HepG2 (cell line): ENCODE measurements around the gene DENND1C. TPM values are rescaled to one million over a fixed set of nuclear protein-coding genes. Genes with fewer than 3 reads are reported as not detected.

Experiments
- ATF2 ChIP-seq: sonication (generic); formaldehyde crosslinking; IDR thresholded peaks from 2 replicates; pipeline ENCODE4 v1.4.0; 2020; ENCODE audit warnings: missing genetic modification reagents
- CREM ChIP-seq, 2 experiments: sonication (generic) in 1 of 2; formaldehyde crosslinking in 1 of 2; IDR thresholded peaks; 2 replicates each; pipeline versions ENCODE4 v1.4.0 to v1.6.1; 2016 to 2020; ENCODE audit warnings: antibody characterized with exemption in 1 of 2, mild to moderate bottlenecking in 1 of 2, missing genetic modification reagents in 1 of 2
- PAXIP1 ChIP-seq: sonication (generic); formaldehyde crosslinking; conservative IDR thresholded peaks from 2 replicates; pipeline ENCODE4 v1.4.0; 2020; ENCODE audit warnings: mild to moderate bottlenecking, missing genetic modification reagents, moderate library complexity
- YY1 ChIP-seq: IDR thresholded peaks from 2 replicates; pipeline ENCODE4 v1.6.1; 2011; ENCODE audit warnings: low read length, low read depth, moderate library complexity, mild to moderate bottlenecking; ENCODE audit not compliant: insufficient read depth, insufficient replicate concordance
- ZEB1 ChIP-seq: IDR thresholded peaks from 2 replicates; pipeline ENCODE4 v1.6.1; 2012; ENCODE audit warnings: mild to moderate bottlenecking, low read depth, inconsistent platforms; ENCODE audit not compliant: insufficient replicate concordance
- ZFX ChIP-seq: sonication (generic); formaldehyde crosslinking; IDR thresholded peaks from 2 replicates; pipeline ENCODE4 v1.4.0; 2020; ENCODE audit warnings: mild to moderate bottlenecking, low read depth, missing genetic modification reagents, moderate library complexity
- ZNF44 ChIP-seq: sonication (generic); formaldehyde crosslinking; IDR thresholded peaks from 2 replicates; pipeline ENCODE4 v1.5.1; 2020; ENCODE audit warnings: mild to moderate bottlenecking, missing genetic modification reagents
- ZNF841 ChIP-seq: sonication (generic); formaldehyde crosslinking; IDR thresholded peaks from 2 replicates; pipeline ENCODE4 v1.8.1; 2023; ENCODE audit warnings: missing genetic modification reagents, borderline replicate concordance
- polyA plus RNA-seq, 8 experiments: library from polyadenylated mRNA; depleted of rRNA in 3 of 8; stranded (reverse) in 7 of 8; unstranded in 1 of 8; fragments of >200 nt; fragmentation: Illumina TruSeq in 4 of 8; extraction: Trizol in 4 of 8; gene quantifications; 2 replicates each; pipeline versions ENCODE4 v1.2.1 to v1.2.3, GENCODE V29; 2011 to 2016; ENCODE audit warnings: low read depth in 4 of 8, missing spikeins in 1 of 8, mixed read lengths in 1 of 8; ENCODE audit not compliant: insufficient read depth in 1 of 8
- total RNA-seq, 5 experiments: library from RNA; depleted of rRNA; stranded (reverse); fragments of >200 nt; fragmentation: Illumina TruSeq; extraction: Trizol; gene quantifications; 2 replicates each; pipeline ENCODE4 v1.2.3, GENCODE V29; 2016; ENCODE audit warnings: low read depth in 1 of 5
- TF ChIP-seq, protein P1 (sequence below): sonication (generic); formaldehyde crosslinking; IDR thresholded peaks from 2 replicates; pipeline ENCODE4 v1.4.0; 2020; ENCODE audit warnings: missing genetic modification reagents
- TF ChIP-seq, protein P2 (sequence below): sonication (generic); formaldehyde crosslinking; IDR thresholded peaks from 2 replicates; pipeline ENCODE4 v1.5.0; 2020; ENCODE audit warnings: missing genetic modification reagents
- TF ChIP-seq, protein P3 (sequence below): sonication (generic); formaldehyde crosslinking; IDR thresholded peaks from 2 replicates; pipeline ENCODE4; 2020; ENCODE audit warnings: missing genetic modification reagents, mild to moderate bottlenecking, borderline replicate concordance
- TF ChIP-seq, protein P4 (sequence below): sonication (generic); formaldehyde crosslinking; IDR thresholded peaks from 2 replicates; pipeline ENCODE4 v1.9.0; 2022; ENCODE audit warnings: missing genetic modification reagents, mild to moderate bottlenecking, borderline replicate concordance

DENND1C gene
- total and polyA plus RNA-seq, 2 of the 13 experiments (the other 11 are each of a cell fraction or from before 2014, with no cell fraction given), result 0.04 to 0.73 TPM

DNA sequence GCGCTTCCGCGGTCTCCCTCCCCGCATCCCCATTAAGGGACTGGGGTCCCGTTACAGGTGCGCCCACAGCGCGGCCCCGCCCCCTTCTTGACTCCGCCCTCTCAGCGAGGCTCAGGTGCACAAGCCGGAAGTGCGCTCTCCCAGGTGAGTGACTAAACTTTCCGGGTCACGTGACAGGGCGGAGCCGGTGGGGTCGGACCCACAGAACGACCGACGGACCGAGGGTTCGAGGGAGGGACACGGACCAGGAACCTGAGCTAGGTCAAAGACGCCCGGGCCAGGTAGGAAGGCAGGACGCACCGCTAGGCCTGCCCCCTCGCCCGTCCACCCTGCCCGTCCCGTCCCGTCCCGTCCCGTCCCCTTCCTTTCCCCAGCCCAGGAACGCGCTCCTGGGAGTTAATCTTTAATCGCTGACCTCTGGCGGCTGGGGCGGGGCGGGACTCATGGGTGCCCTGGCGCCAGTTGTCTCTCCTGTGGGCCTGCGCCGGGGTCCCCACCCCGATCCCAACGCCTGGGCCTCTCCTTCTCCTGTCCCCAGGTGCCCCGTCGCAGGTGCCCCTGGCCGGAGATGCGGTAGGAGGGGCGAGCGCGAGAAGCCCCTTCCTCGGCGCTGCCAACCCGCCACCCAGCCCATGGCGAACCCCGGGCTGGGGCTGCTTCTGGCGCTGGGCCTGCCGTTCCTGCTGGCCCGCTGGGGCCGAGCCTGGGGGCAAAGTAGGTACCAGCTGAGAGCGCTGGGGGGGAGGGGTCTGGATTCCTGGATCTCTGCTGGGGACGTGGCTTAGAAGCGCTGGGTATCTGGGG, 17.3 kb downstream of the DENND1C start, which contains the start of gene CRB3 (continued):
- TF ChIP-seq, protein P1, sequence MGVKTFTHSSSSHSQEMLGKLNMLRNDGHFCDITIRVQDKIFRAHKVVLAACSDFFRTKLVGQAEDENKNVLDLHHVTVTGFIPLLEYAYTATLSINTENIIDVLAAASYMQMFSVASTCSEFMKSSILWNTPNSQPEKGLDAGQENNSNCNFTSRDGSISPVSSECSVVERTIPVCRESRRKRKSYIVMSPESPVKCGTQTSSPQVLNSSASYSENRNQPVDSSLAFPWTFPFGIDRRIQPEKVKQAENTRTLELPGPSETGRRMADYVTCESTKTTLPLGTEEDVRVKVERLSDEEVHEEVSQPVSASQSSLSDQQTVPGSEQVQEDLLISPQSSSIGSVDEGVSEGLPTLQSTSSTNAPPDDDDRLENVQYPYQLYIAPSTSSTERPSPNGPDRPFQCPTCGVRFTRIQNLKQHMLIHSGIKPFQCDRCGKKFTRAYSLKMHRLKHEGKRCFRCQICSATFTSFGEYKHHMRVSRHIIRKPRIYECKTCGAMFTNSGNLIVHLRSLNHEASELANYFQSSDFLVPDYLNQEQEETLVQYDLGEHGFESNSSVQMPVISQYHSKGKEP, result no peak
- TF ChIP-seq ZNF841 (CRISPR knock-in tag), result no peak
- peak; percentile 100 for TF ChIP-seq ZEB1
- TF ChIP-seq, protein P2, sequence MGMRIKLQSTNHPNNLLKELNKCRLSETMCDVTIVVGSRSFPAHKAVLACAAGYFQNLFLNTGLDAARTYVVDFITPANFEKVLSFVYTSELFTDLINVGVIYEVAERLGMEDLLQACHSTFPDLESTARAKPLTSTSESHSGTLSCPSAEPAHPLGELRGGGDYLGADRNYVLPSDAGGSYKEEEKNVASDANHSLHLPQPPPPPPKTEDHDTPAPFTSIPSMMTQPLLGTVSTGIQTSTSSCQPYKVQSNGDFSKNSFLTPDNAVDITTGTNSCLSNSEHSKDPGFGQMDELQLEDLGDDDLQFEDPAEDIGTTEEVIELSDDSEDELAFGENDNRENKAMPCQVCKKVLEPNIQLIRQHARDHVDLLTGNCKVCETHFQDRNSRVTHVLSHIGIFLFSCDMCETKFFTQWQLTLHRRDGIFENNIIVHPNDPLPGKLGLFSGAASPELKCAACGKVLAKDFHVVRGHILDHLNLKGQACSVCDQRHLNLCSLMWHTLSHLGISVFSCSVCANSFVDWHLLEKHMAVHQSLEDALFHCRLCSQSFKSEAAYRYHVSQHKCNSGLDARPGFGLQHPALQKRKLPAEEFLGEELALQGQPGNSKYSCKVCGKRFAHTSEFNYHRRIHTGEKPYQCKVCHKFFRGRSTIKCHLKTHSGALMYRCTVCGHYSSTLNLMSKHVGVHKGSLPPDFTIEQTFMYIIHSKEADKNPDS (CRISPR knock-in tag), result 0 out of 2 replicates have a peak, but pooled peaks have one; percentile 29
- TF ChIP-seq PAXIP1 (CRISPR knock-in tag), result peak; percentile 58
- TF ChIP-seq YY1, result peak; percentile 26
- TF ChIP-seq, protein P3, sequence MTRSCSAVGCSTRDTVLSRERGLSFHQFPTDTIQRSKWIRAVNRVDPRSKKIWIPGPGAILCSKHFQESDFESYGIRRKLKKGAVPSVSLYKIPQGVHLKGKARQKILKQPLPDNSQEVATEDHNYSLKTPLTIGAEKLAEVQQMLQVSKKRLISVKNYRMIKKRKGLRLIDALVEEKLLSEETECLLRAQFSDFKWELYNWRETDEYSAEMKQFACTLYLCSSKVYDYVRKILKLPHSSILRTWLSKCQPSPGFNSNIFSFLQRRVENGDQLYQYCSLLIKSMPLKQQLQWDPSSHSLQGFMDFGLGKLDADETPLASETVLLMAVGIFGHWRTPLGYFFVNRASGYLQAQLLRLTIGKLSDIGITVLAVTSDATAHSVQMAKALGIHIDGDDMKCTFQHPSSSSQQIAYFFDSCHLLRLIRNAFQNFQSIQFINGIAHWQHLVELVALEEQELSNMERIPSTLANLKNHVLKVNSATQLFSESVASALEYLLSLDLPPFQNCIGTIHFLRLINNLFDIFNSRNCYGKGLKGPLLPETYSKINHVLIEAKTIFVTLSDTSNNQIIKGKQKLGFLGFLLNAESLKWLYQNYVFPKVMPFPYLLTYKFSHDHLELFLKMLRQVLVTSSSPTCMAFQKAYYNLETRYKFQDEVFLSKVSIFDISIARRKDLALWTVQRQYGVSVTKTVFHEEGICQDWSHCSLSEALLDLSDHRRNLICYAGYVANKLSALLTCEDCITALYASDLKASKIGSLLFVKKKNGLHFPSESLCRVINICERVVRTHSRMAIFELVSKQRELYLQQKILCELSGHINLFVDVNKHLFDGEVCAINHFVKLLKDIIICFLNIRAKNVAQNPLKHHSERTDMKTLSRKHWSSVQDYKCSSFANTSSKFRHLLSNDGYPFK (CRISPR knock-in tag), result peak; percentile 68
- peak; percentile 40; the same call in 1 of the 2 replicates for TF ChIP-seq ZNF44 (CRISPR knock-in tag)
- TF ChIP-seq, protein P4, sequence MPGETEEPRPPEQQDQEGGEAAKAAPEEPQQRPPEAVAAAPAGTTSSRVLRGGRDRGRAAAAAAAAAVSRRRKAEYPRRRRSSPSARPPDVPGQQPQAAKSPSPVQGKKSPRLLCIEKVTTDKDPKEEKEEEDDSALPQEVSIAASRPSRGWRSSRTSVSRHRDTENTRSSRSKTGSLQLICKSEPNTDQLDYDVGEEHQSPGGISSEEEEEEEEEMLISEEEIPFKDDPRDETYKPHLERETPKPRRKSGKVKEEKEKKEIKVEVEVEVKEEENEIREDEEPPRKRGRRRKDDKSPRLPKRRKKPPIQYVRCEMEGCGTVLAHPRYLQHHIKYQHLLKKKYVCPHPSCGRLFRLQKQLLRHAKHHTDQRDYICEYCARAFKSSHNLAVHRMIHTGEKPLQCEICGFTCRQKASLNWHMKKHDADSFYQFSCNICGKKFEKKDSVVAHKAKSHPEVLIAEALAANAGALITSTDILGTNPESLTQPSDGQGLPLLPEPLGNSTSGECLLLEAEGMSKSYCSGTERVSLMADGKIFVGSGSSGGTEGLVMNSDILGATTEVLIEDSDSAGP (CRISPR knock-in tag), result peak; percentile 83; the same call in 1 of the 2 replicates
- no peak for TF ChIP-seq CREM (IDR thresholded peaks at IDR 0.05)
- TF ChIP-seq CREM (CRISPR knock-in tag; IDR thresholded peaks at IDR 0.05), result no peak
- peak; percentile 89 for TF ChIP-seq ZFX (CRISPR knock-in tag)
- TF ChIP-seq ATF2, result 0 out of 2 replicates have a peak, but pooled peaks have one; percentile 19
